Aorta (tissue), 5 donors: Measurements from ENCODE around the gene CSRP2. TPM values are rescaled to one million over a fixed set of nuclear protein-coding genes. Genes with fewer than 3 reads are reported as not detected.

ENCODE experiments used
- ATAC-seq: fragments of 200-7000 bp; cut with Tn5 transposase; one replicate; pipeline ENCODE4 v1.9.1; 2022; ENCODE audit warnings: moderate library complexity; ENCODE audit not compliant: low FRiP score
- DNase-seq, 2 donors: peaks; one replicate each; pipeline ENCODE4 v3.0.0-alpha.2; 2020
- H3K27ac ChIP-seq, 2 donors: one replicate each; pipeline ENCODE4 v1.5.1; 2013; ENCODE audit warnings: low read length in 2 of 2, mild to moderate bottlenecking in 2 of 2, moderate library complexity in 2 of 2, control low read depth in 1 of 2, inconsistent platforms in 1 of 2, low read depth in 1 of 2
- H3K27me3 ChIP-seq, 2 donors: one replicate each; pipeline ENCODE4 v1.6.1; 2013; ENCODE audit warnings: control low read depth in 1 of 2, low read length in 1 of 2, mild to moderate bottlenecking in 1 of 2, moderate library complexity in 1 of 2; ENCODE audit not compliant: insufficient read depth in 2 of 2, control insufficient read depth in 1 of 2
- H3K36me3 ChIP-seq, 2 donors: one replicate each; pipeline ENCODE4 v1.6.1; 2013; ENCODE audit warnings: control low read depth in 1 of 2, low read length in 1 of 2, mild to moderate bottlenecking in 1 of 2; ENCODE audit not compliant: insufficient read depth in 2 of 2, control insufficient read depth in 1 of 2
- H3K4me1 ChIP-seq, 2 donors: one replicate each; pipeline ENCODE4 v1.6.1; 2013; ENCODE audit warnings: low read length in 2 of 2, control low read depth in 1 of 2, mild to moderate bottlenecking in 1 of 2, moderate library complexity in 1 of 2; ENCODE audit not compliant: insufficient read depth in 2 of 2, control insufficient read depth in 1 of 2
- H3K4me3 ChIP-seq, 2 donors: one replicate each; pipeline ENCODE4 v1.5.1; 2013; ENCODE audit warnings: low read length in 2 of 2, control low read depth in 1 of 2, mild to moderate bottlenecking in 1 of 2
- H3K9me3 ChIP-seq: one replicate; pipeline ENCODE4 v1.6.1; 2013; ENCODE audit warnings: mild to moderate bottlenecking, low read length; ENCODE audit not compliant: control insufficient read depth
- WGBS, 2 donors: extraction: QIAGEN DNeasy Blood & Tissue Kit; methylation state at CpG; one replicate each; pipeline ENCODE4 v1.1.7; 2013; 5-methylcytosine and 5-hydroxymethylcytosine counted together
- intact Hi-C, 2 donors: fragments of 100-400 bp; cut with DNase I; formaldehyde crosslinking; loops; one replicate each; pipeline versions ENCODE4 v1.14.2 to v1.15.0; 2022
- polyA plus RNA-seq, 2 donors: library from polyadenylated mRNA; stranded (reverse); fragments of 200-250 nt; gene quantifications; one replicate each; pipeline ENCODE4 v1.2.3, GENCODE V29; 2013
- total RNA-seq, 2 donors: library from RNA; stranded (reverse); fragmentation: NEBNext Ultra II Directional; extraction: Animal tissue kit (Norgen Biotek cat#: 25700); gene quantifications; one replicate each; pipeline ENCODE4 v1.2.1, GENCODE V29; 2021
- donor health status: healthy with polysubstance abuse.
- donor health status: Bipolar disorder and iron deficiency.
- donor health status: DM: no; HTN: no; CAD: no.
- donor health status: DM: no; HTN: no; CAD: no.
- donor health status: DM: yes; HTN: yes; CAD: no.

The CSRP2 gene
- total and polyA plus RNA-seq, 4 donors, result 67.4 to 179 (median 143) TPM

DNA sequence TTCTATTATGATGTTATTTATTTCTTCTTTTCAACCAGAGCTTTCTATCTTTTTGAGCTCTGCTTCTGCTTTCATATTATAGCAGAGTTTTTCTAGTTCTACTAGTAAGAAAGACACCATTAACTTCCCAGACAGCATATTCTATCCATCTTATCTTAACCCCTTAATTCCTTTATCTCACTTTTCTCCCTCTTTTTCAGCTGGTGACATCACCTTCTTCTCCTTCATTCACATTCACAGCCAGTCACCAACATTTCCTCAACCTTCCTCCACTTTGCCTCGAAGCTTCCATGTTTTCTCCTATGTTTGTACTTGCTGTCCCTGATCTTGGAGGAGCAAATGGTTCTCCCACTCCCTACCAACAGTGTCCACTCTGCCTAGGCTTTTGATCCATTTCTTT, 3.5 kb upstream of the CSRP2 start:
- DNase-seq (no peak), ATAC-seq (no peak)
- Histone ChIP-seq H3K4me1 (peaks cover 0 to 4% of the 10 kb centered on the region in 2 donors), H3K36me3 (no peaks in the 10 kb centered on the region), H3K4me3 (no peak overlapping the region), H3K9me3 (peaks cover 1% of the 10 kb centered on the region), H3K27me3 (no peaks in the 10 kb centered on the region), H3K27ac (no peak overlapping the region)
- WGBS, 2 donors, result 89 to 97% methylated on average over 1 of the region's 1 CpG
- intact Hi-C loops, result no loop called here

DNA sequence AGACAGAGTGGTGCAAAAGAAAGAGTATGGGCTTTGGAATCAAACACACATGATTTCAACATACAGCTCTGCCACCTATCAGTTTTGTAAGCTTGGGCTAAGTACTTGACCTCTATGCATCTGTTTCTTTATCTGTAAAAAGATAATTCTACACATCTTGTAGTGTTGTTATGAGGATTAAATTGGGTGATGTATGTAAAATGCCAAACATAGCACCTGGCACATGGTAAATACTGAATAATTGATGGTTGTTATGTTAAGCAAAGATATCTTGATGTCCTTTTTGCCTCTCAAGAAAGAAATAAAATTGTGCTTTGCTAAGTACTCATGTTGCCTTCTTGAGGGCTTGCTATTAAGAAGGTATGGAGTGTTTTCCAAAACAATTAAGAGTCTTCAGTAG, 2.3 kb upstream of the CSRP2 start:
- DNase-seq (no peak), ATAC-seq (no peak)
- Histone ChIP-seq H3K9me3 (peaks cover 1% of the 10 kb centered on the region), H3K27ac (no peak overlapping the region), H3K4me3 (no peak overlapping the region), H3K4me1 (peaks cover 0 to 4% of the 10 kb centered on the region in 2 donors), H3K27me3 (no peaks in the 10 kb centered on the region), H3K36me3 (no peaks in the 10 kb centered on the region)
- intact Hi-C loops, result no loop called here

DNA sequence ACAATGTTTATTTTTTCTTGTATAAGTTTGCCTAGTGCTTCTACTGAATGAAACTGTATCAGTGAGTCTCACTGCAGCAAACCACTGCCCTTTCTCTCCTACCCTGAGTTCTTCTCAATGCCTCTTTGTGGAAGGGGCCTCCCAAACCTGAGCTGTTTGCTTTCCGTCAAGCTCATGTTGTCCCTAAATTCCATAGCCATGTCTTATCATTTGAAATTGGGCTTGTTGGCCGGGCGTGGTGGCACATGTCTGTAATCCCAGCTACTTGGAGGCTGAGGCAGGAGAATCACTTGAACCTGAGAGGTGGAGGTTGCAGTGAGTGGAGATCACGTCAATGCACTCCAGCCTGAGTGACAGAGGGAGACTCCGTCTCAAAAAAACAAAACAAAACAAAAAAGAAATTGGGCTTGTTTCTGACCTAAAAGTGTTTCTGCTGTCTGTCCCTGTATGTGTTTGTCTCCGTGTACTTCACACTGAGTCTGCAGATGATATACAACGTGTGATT, 1.8 kb upstream of the CSRP2 start:
- intact Hi-C loops, result no loop called here
- Histone ChIP-seq H3K36me3 (no peaks in the 10 kb centered on the region), H3K27me3 (no peaks in the 10 kb centered on the region), H3K4me3 (no peak overlapping the region), H3K4me1 (peaks cover 0 to 4% of the 10 kb centered on the region in 2 donors), H3K27ac (peak overlapping the region; percentile 63 to 89), H3K9me3 (peaks cover 1% of the 10 kb centered on the region)
- WGBS, 2 donors, result 25 to 34% methylated on average over 7 of the region's 7 CpGs
- ATAC-seq (no peak), DNase-seq (no peak)

GRCh38 chr12:76879710-76880518, 1.1 kb upstream of the CSRP2 start:
- DNase-seq (peak in 1 of 2 donors; percentile 67), ATAC-seq (no peak)
- Histone ChIP-seq H3K9me3 (peaks cover 1% of the 10 kb centered on the region), H3K4me3 (no peak overlapping the region), H3K4me1 (peaks cover 0 to 4% of the 10 kb centered on the region in 2 donors), H3K36me3 (no peaks in the 10 kb centered on the region), H3K27ac (peak overlapping the region; percentile 63 to 89), H3K27me3 (no peaks in the 10 kb centered on the region)
- intact Hi-C loops, result loop anchor here (5.0 kb wide), 3 partner anchors 37 to 132 kb away; no protein-coding TSS in a partner anchor
- 8 to 9% methylated on average over 13 of the region's 13 CpGs for WGBS, 2 donors

DNA sequence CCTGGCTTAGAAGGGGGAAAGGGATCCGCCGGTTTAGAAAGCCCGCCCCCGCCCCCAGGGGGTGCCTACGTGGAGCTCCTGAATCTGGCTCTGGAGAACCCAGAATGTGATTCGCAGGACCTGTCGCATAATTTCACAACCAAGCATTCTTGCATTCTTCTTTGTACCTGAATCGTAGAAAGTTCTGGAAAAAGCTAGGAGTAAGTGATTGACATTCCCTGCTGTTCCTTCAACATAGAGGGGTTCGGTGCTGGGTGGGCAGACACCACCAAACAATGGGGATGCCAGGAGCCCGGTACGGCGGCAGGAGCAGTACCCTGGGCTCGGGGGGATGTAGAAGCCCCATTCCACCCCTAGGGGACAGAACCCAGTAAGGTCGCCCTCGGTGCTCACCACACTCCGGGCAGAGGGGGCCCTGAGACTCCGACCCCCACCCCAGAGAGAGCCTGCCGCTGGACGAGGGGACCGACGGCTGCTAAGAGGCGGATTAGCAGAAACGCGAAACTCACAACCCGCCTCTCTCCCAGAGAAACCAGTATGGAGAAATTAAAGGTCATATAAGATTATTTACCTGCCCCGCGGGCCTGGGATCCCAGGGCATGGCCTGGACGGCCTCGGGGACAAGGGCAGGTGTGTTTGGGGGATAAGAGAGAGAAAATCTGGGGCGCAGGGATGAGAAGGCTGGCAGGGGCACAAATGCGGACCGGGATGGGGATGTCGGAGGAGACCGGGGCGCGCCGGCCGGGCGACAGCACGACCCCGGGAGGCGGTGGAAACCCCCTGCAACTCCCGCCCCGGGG, 520 bp downstream of the CSRP2 start:
- H3K9me3 ChIP-seq, result no peaks in the 10 kb centered on the region
- no peaks in the 10 kb centered on the region for H3K27me3 ChIP-seq
- DNase-seq, result peak; percentile 51 to 77
- H3K27ac ChIP-seq, result peak overlapping the region; percentile 8 to 89
- H3K4me1 ChIP-seq, result peaks cover 0 to 5% of the 10 kb centered on the region in 2 donors
- 0% methylated on average over 44 of the region's 44 CpGs for WGBS, 2 donors
- peaks cover 0 to 2% of the 10 kb centered on the region in 2 donors for H3K36me3 ChIP-seq
- intact Hi-C loops, result loop anchor here (5.0 kb wide), 3 partner anchors 39 to 134 kb away; no protein-coding TSS in a partner anchor
- H3K4me3 ChIP-seq, result peak overlapping the region; percentile 68 to 98
- peak; percentile 9 for ATAC-seq

DNA sequence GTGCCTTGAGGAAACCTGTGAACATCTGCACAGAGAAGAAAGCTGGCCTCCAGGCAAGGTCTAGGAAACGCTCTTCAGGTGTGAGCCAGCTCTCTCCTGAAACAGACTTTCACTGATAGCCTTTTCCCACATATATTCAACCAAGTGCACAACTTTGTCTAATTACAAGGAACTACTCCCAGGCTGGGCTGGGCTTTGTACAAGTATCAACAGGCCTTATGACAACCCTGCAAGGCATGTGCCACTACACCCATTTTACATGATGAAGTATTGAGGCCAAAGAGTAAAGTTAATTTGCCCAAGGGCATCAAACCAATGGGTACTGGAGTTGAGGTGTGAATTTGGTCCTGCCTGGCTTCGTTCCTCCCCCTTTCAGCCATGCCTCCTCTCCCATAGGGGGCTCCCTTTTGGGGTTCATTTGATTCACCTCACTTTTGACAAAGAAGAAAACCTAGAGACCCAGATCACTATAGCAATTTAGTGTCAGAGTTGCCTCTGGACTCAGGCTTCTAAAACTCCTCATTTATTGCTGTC, 2.1 kb downstream of the CSRP2 start:
- Histone ChIP-seq H3K4me1 (peaks cover 0 to 5% of the 10 kb centered on the region in 2 donors), H3K4me3 (peak overlapping the region in 1 of 2 donors; percentile 98), H3K9me3 (no peaks in the 10 kb centered on the region), H3K27me3 (no peaks in the 10 kb centered on the region), H3K36me3 (peaks cover 0 to 2% of the 10 kb centered on the region in 2 donors), H3K27ac (peak overlapping the region in 1 of 2 donors; percentile 32)
- ATAC-seq (no peak), DNase-seq (no peak)
- intact Hi-C loops, result loop anchor here (5.0 kb wide), 3 partner anchors 41 to 136 kb away; no protein-coding TSS in a partner anchor
- WGBS, 2 donors, result 76 to 85% methylated on average over 2 of the region's 2 CpGs

GRCh38 chr12:76874491-76875190, 4.2 kb downstream of the CSRP2 start:
- intact Hi-C loops, result loop anchor here (5.0 kb wide), 3 partner anchors 43 to 138 kb away; no protein-coding TSS in a partner anchor
- 60 to 76% methylated on average over 11 of the region's 11 CpGs for WGBS, 2 donors
- Histone ChIP-seq H3K9me3 (no peaks in the 10 kb centered on the region), H3K36me3 (peaks cover 0 to 2% of the 10 kb centered on the region in 2 donors), H3K27me3 (no peaks in the 10 kb centered on the region), H3K27ac (no peak overlapping the region), H3K4me1 (peaks cover 1 to 2% of the 10 kb centered on the region in 2 donors), H3K4me3 (no peak overlapping the region)
- DNase-seq (no peak), ATAC-seq (no peak)

DNA sequence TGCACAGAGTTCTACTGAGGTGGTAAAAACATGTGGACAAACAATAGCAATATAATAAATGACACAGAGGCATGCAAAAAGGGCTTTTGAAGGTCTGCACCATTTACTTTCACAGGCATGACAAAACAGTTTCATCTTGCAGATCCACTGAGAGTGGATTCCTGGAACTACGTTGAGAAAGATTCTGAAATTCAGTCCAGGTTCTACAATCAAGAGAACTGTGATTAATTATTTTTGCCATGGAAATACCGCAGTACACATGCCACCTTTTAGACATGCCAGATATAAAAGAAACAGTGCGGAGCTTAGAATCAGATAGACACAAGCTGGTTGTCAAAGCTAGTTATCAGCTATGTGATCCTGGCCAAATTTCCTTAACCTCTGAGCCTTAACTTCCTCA, 4.8 kb downstream of the CSRP2 start:
- WGBS, 2 donors, result 15 to 33% methylated on average over 3 of the region's 3 CpGs
- Histone ChIP-seq H3K9me3 (no peaks in the 10 kb centered on the region), H3K36me3 (peaks cover 0 to 2% of the 10 kb centered on the region in 2 donors), H3K4me3 (no peak overlapping the region), H3K27ac (no peak overlapping the region), H3K4me1 (peaks cover 1 to 5% of the 10 kb centered on the region in 2 donors), H3K27me3 (no peaks in the 10 kb centered on the region)
- ATAC-seq (no peak), DNase-seq (no peak)
- intact Hi-C loops, result no loop called here
